TTC549 (cell line): ENCODE data around the gene ZNF394.

Experiments used
- FAIRE-seq: peaks from 2 replicates; lab custom pipeline; 2012; peaks lifted over from hg19 to GRCh38; lab: Jason Lieb, UNC

Gene ZNF394

DNA sequence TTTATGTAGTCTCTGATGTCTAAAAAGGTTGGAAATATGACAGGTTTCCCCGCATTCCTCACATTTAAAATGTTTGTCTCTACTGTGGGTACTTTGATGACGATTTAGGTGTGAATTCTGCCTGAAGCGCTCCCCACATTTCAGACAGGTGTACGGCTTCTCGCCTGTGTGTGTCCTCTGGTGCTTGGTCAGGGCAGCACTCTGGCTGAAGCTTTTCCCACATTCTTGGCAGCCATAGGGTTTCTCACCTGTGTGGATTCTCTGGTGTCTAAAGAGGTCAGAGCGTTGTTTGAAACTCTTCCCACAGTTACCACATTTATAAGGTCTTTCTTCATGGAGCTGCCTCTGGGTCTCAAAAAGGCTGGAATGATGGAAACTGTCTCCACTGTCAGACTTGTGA lies 6.3 kb downstream of the ZNF394 start:
- no peak for FAIRE-seq

GRCh38 chr7:99490878-99491277 lies 9.2 kb downstream of the ZNF394 start:
- FAIRE-seq = no peak

DNA sequence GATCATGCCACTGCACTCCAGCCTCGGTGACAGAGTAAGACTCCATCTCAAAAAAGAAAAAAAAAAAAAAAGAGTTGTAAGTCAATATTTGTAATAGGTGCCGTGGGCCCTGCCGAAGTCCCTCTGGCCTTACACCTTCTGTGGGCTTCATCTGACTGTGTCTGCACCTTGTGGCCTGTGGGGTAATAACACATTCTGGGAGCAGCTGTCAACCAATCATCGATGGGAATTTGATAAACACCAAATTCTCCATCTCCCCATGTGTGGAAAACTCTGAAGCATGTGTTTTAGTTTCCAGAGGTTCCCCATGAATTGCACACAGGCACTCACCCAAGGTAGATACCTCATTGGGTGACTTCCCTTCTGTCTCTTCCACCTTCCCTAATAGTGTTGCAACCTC lies 10.8 kb downstream of the ZNF394 start:
- no peak for FAIRE-seq

DNA sequence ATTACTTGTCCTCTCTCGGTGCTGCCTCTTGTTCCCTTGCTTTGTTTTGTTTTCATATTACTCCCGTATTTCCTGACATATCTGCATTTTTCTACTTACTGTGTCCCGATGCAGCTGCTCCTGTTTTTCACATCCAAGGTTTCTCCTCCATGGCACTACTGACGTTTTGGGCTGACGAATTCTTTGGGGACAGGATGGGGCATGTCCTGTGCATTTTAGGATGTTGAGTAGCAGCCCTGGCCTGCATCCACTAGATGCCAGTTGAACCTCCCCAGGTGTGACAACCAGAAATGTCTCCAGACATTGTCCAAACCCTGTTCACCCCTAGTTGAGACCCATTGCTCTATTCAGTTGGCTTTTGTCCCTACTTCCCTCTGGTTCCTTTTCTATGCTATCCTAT lies 15.0 kb downstream of the ZNF394 start:
- FAIRE-seq = no peak

GRCh38 chr7:99478464-99479440 lies 21.3 kb downstream of the ZNF394 start:
- FAIRE-seq = no peak

- FAIRE-seq = no peak
Observed at GRCh38 chr7:99476107-99476506, 24.0 kb downstream of the ZNF394 start.

DNA sequence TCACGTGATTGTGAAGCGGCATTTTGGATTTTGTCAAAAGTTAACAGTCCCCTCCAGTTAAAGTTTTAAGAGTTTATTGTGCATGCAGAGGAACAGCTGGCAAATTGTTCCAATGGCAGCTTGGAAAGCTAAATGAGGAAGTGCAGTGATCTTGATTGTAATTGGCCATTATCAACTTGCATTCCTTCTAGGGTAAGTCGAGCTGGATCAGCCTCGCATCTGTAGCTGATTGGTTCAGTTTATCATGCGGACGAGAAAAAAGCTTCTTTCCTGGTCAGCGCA lies 26.8 kb downstream of the ZNF394 start:
- FAIRE-seq = no peak

GRCh38 chr7:99472561-99473314 lies 27.3 kb downstream of the ZNF394 start, which contains the start of gene ZNF789:
Gene ZNF789 (plus strand): TSS chr7:99472890. CDS start chr7:99476457, 3,567 bp downstream.
- FAIRE-seq = peak; percentile 95

DNA sequence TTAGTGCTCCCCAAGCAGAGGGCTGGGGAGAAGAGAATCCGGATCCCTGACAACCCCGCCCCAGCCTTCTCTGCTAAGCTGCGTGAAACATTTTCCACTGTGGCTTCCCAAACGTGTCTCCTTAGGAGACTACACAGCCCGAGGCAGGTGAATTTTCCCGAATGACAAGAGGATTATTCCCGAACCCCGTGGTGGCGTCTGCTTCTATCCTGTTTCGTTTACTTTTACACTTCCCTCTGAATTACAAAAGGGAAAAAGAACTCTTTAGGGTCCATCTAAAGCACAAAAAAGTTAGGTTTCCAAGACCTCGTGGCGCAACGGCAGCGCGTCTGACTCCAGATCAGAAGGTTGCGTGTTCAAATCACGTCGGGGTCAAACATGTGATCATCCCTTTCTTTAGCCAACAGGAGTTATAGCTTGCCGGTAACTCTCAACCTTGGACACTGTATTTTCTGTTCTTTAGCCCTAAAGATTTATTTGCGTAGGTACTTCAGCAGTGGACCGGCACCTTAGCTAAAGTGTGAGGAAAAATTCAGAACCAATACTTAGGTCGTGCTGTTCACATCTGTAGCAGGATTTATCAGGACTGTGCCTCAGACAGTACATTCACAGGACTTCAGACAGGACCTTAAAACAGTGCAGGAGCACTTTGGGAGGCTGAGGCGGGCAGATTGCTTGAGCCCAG lies 30.6 kb downstream of the ZNF394 start:
- no peak for FAIRE-seq

GRCh38 chr7:99468336-99468918 lies 31.7 kb downstream of the ZNF394 start:
- no peak for FAIRE-seq

DNA sequence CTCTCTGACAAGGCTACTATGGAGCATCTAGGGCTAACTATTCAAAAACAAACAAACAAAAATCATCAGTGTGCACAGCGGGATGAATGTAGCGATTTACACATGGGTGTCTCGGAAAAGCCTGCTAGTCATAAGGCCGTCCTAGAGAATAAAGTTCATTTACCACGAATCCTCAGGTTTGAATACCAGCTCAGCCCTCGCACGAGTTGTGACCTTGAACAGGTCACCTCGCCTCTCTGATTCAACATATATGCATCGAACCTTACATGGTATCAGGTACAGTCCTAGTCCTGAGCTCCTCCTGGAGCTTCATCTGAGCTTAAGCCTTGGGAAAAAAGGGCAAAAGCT lies 34.7 kb downstream of the ZNF394 start:
- no peak for FAIRE-seq

GRCh38 chr7:99461221-99461620 lies 38.9 kb downstream of the ZNF394 start:
- FAIRE-seq = no peak

- FAIRE-seq = no peak
Observed at GRCh38 chr7:99460651-99461050, 39.4 kb downstream of the ZNF394 start.

- FAIRE-seq = no peak
Observed at GRCh38 chr7:99459087-99459486, 41.0 kb downstream of the ZNF394 start.

GRCh38 chr7:99457650-99458493 lies 42.2 kb downstream of the ZNF394 start:
- FAIRE-seq = no peak

DNA sequence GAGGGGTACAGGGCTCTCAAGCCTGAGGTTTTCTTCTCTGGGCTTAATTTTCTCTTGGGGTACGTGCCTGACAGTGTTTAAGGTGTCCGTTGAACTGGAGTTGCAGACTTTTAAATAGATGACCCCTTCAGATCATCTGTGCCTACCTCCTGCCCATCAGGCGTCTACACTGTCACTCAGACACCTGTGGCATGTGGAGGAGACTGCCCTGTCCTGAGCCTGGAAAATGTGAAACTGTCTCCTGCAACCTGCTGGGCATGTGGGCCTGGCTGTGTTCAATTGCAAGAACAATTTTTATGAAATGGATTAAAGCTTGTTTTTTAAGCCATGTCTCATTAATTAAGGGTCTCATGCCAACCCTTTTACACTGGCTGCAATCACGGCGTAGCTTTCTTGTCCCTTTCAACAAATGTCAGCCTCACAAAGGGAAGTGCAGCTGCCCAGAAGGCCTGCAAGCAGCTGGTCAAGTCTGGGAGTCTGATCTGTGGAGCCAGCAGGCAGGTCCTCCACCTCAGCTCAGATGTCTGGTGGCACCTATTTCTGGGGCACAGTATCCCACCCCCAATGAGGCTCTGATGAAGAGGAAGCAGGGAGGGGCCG lies 42.9 kb downstream of the ZNF394 start:
- FAIRE-seq = no peak

- FAIRE-seq = no peak
Observed at GRCh38 chr7:99456288-99456687, 43.8 kb downstream of the ZNF394 start.

GRCh38 chr7:99455874-99456273 lies 44.2 kb downstream of the ZNF394 start:
- FAIRE-seq = no peak

GRCh38 chr7:99453105-99453504 lies 47.0 kb downstream of the ZNF394 start:
- no peak for FAIRE-seq

DNA sequence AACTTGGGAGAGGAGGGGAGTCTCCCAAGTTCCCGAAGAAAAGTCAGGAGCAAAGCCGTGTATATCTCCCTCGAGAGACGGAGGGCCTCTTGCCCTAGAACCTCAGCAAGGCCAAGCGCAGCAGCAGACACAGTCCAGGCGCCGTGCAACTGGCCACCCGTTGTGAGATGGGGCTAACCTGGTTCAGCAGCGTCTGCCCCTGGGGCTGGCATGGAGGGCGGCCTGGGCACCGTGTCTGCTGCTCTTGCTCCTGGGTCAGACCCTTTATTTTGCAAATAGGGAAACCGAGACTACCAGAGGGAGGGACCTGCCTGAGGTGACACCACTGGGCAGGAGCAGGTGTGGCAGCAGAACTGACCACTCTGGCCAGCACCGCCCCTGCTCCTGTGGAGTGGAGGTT lies 47.5 kb downstream of the ZNF394 start:
- no peak for FAIRE-seq

GRCh38 chr7:99451936-99452335 lies 48.1 kb downstream of the ZNF394 start:
- no peak for FAIRE-seq
